HG02610 (cell line): Measurements from ENCODE around the gene BRD1.
"Not testable (repeated sequence)": the region's sequence is repeated elsewhere in the genome, so short reads cannot be mapped to it uniquely, and the experiment has no call there.

Experiments
- ATAC-seq: cut with Tn5 transposase; IDR thresholded peaks from one replicate; pipeline ENCODE4 v1.9.1; 2021; ENCODE audit warnings: mild to moderate bottlenecking, moderate library complexity; ENCODE audit not compliant: unreplicated experiment

The BRD1 gene

GRCh38 chr22:49771266-49772065 is 56.2 kb downstream of the BRD1 start:
- no peak for ATAC-seq

GRCh38 chr22:49770547-49771265 is 57.0 kb downstream of the BRD1 start:
- no peak for ATAC-seq

GRCh38 chr22:49769691-49770546 is 57.8 kb downstream of the BRD1 start:
- ATAC-seq, result no peak

- no peak for ATAC-seq
Observed at GRCh38 chr22:49768951-49769690, 58.6 kb downstream of the BRD1 start.

GRCh38 chr22:49768077-49768910 is 59.4 kb downstream of the BRD1 start:
- ATAC-seq, result no peak

- no peak for ATAC-seq
Observed at GRCh38 chr22:49767355-49768062, 60.2 kb downstream of the BRD1 start.

- no peak for ATAC-seq
Observed at GRCh38 chr22:49765951-49766350, 61.7 kb downstream of the BRD1 start.

- no peak for ATAC-seq
Observed at GRCh38 chr22:49765091-49765771, 62.4 kb downstream of the BRD1 start.

- no peak for ATAC-seq
Observed at GRCh38 chr22:49764127-49764581, 63.5 kb downstream of the BRD1 start.

GRCh38 chr22:49763696-49764095 is 64.0 kb downstream of the BRD1 start:
- ATAC-seq, result no peak

GRCh38 chr22:49763138-49763537 is 64.5 kb downstream of the BRD1 start:
- ATAC-seq, result no peak

- not testable (repeated sequence) for ATAC-seq
Observed at GRCh38 chr22:49762571-49762970, 65.1 kb downstream of the BRD1 start.

GRCh38 chr22:49761836-49762235 is 65.8 kb downstream of the BRD1 start:
- ATAC-seq, result no peak

- ATAC-seq, result peak; percentile 46
Observed at GRCh38 chr22:49760630-49761571, 66.8 kb downstream of the BRD1 start.

GRCh38 chr22:49760280-49760629 is 67.4 kb downstream of the BRD1 start:
- ATAC-seq, result no peak

- no peak for ATAC-seq
Observed at GRCh38 chr22:49756676-49757075, 71.0 kb downstream of the BRD1 start.

- no peak for ATAC-seq
Observed at GRCh38 chr22:49756201-49756600, 71.5 kb downstream of the BRD1 start.

- no peak for ATAC-seq
Observed at GRCh38 chr22:49755631-49756001, 72.1 kb downstream of the BRD1 start.
